GM19468 (cell line): ENCODE data around the gene ACER3.

Experiments
- ATAC-seq: cut with Tn5 transposase; IDR thresholded peaks from one replicate; pipeline ENCODE4 v1.9.1; 2021; ENCODE audit warnings: mild to moderate bottlenecking, moderate library complexity, moderate number of reproducible peaks; ENCODE audit not compliant: unreplicated experiment; ENCODE audit errors: extremely low read depth

ACER3 gene

DNA sequence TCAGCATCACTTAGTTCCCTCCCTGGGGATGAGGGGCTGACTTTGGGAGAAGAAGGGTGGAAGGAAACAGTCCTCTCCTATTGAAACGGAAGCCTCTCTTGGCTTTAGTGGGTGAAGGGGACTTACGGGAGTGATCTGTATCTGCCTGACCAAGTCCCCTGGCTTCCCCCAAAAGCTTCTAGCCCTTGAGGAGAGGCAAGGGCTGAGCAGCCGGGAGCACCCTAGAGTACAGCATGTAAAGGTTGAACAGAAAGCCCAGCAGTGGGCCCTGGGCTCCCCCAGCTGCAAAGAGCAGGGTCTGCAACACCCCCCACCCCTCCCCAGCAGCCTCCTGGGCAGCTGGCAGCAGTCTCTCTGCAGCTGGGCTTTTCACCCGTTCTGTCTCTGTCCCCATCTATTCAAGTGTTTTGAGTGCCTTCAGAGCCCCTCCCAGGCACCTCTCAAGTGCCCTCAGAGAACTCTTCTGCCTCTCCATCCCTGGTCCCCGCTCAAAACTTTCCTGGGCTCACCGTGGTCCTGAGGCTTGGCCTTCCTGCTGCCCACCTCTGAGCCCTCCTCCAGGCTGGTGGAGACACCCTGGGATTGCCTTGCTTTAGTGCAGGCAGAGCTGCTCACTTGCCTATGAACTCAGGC, 208.7 kb downstream of the ACER3 start:
- ATAC-seq, result no peak

DNA sequence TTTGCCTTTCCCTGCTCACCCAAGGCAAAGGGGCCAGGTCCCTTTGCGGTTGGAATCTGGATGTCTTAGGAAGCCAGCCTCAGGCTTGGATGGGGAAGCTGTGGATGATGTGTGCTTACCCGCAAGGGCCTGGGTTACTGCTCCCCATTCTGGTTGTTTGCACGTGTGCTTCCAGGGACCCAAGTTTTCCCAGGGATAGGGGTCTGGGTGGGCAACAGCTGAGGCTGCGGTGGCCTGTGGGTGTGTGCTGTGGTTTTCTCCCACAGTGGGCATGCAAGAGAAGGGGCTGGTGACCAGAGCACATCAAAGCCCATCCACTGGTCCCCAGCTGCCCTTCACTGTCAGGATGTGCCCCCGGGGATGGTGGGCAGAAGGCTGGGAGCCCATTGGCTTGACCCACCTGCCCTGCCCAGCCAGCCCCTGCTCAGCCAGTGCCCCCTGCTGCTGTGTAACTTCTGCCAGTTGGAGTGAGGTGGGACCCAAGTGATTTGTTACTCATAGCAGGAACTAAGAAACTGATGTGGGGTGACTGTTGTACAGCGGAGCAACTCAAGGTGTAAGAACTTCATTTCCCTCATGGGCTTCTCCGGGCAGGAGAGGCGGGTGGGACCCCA, 209.4 kb downstream of the ACER3 start:
- ATAC-seq, result no peak

DNA sequence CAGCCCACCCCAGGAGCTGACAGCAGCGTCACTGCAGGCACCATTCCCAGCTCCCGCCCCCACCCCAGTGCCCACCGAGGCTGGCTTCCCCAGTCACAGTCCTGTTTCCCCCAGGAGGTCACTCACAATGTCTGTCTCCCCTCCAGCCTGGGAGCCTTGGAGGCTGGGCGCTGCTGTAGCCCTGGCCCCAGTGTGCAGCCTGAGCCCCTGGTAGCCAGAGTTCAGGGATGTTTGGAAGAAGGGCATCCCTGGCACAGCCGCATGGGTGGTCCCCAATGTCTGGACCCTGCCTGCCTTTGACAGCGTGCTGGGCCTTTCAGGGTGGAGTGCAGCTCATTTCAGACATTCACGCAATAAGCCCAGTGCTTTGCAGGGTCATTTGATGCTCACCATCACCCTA, 210.4 kb downstream of the ACER3 start:
- ATAC-seq, result no peak

DNA sequence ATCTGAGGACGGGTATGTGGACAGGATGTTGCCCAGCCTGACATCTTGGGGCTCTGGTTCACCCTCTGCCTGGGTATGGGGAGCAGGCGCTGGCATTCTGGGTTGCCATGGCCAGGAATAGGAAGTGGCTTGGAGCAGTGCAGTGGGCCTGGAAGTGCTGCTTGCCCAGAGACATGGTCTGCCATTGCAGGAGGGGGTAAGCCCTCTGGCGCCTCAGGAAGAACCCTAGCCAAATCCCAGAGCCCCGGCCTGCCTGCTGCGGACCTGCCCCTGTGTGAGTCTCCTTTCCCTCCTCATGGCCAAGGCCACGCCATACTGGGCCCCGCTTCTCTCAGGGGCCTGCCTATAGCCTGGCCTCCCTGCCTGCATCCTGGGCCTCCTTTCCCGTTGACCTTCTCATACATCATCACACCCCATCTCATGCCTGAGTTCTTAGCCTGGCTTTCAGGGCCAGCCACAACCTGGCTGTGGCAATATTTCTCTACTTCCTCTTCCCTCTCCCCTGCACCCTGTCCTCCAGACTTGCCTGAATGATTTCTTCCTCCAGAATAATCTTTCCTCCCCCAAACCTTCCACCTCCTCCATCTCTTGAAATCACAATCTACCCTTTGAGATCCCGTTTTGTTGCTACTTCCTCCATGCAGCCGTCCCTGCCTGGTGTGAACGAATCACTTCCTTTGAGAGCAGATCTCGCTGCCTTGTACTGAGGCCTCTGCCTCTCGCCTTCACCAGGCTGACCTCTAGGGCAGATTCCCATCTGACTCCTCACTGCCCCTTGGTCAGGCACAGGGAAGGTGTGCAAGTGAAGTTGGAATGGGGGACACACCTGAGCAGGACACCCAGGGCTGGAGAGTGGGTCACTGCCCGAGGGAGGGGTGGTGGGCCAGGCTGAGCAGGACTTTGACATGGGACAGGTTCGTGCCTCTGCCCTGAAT, 211.2 kb downstream of the ACER3 start:
- no peak for ATAC-seq

DNA sequence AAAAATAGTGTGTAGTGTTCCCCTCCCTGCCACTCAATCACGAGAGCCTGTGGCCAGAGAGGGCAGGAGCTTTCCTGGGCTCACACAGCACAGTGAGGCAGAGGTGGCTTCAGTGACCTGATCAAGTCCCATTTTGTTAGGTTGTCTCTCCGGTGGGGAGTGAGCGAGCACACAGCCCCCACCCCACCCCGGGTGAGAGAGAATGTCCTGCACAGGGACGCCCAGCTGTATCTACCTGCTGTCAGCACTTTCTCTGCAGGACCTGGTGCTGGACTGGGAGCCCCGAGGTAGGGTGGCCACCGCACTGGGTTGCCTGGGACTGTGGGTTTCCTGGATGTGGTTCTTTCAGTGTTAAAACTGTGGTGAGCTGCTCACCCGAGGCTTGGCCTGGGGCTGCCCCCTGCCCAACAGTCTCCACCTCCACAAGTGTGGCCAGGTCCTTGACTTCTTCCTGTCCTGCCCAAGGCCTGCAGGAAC, 212.2 kb downstream of the ACER3 start:
- ATAC-seq, result no peak

DNA sequence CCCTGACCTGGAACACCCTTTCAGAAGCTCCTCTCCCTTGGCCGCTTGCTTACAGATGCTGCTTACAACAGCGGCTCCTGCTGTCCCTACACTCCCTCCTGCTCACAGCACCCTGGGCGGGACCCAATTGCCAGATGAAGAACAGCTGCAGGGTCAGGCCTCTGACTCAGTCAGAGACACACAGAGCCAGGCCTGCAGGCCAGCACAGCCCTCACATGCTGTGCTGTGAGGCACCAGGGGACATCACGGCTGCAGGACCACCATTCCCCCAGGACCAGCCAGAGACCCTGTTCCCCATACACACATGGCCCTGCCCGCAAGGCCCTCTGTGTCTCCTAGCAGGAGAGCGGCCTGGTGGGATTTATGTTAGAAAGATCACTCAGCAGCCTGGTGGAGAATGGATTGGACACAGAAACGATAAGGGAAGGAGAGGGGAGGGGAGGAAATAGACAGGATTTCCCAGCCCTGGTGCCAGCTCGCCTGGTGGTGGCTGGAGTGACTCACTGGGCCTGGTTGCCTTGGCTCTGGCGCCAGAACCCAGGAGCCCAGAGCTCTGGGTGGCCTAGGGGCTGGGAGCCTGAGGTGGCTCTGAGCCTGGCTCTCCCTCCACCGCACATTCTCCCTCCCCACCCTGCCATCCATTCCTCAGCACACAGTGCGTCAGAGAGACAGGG, 212.7 kb downstream of the ACER3 start:
- no peak for ATAC-seq

DNA sequence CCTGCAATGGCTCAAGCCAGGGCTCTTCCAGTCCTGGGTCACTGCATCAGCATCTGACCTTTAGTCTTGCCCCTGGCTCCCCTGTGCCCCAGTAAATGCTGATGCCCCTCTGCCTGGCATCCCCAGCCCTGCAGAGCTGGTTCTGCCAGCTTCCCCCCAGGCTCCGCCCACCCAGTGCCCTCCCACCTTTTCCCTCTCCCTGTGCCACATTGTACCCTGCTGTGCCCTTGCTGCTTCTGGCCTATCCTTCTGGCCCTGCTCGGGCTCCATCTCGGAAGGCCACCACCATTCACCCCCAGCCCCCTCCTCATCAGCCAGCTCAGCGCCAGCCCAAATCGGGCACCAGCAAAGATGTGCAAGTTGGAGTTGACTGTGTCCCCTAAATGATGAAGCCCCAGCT, 213.5 kb downstream of the ACER3 start:
- no peak for ATAC-seq

DNA sequence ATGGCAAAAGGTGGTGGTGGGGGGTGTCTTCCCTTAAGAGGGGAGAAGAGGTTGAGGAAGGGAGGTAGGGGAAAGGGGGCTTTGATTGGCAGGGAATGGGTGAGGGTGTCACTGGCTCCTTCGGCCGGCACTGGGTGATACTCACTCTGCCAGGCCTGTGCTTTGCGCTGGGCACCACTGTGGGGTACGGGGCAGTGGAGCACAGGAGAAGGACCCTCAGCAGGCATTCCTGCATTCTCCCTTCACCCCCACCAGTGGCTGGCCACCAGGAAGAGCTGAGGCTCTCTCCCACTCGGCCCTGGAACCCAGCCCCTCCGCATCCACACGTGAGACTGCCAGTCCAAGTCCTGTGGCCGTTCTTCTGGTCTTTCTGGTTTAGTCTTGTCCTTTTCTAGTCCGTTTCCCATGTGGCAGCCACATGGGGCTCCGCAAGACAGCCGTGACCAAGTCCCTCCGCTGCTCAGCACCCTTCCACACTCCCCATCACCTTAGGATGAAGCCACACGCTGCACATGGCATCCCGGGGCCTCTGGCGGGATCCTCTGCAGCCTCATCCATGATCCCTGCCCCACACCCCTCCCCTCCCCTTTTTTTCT, 214.0 kb downstream of the ACER3 start:
- no peak for ATAC-seq

DNA sequence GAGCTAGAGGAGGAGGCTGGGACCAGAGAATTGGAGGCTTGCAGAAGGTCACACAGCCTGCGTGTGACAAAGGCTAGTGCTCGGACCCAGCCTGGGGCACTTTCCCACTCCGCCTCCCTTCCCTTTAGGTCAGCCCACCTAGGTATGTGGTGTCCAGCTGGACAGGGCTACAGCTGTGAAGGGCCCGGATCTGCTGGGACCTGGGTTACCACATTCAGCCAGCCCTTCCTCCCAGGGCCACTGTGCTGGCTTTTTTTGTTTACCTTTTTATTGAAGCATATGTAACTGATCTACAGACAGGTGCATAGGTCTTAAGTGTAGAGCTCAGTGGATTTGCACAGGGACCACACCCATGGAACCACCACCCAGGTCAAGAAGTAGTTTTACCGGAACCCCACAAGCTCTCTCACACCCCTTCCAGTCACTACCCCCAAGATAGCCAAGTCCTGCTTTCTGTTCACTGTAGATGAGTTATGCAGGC, 214.7 kb downstream of the ACER3 start:
- no peak for ATAC-seq
